Neural progenitor cell (in vitro differentiated cells): ENCODE data around the gene B4GALT4.

ENCODE experiments used
- CTCF ChIP-seq: fragments of 200-600 bp; sonication (generic); IDR thresholded peaks from 2 replicates; pipeline ENCODE4 v1.5.1; 2017; ENCODE audit warnings: antibody characterized with exemption, mild to moderate bottlenecking
- EZH2 ChIP-seq: fragments of 200-600 bp; sonication (generic); IDR thresholded peaks from 2 replicates; pipeline ENCODE4 v1.6.1; 2017; ENCODE audit warnings: antibody characterized with exemption, mild to moderate bottlenecking, moderate library complexity

GRCh38 chr3:119227070-119227850, 13.4 kb downstream of the B4GALT4 start:
- TF ChIP-seq CTCF: no peak
- TF ChIP-seq EZH2: no peak
